CD4-positive, alpha-beta T cell treated with Interleukin-17A for 4 hours (primary cell): ENCODE results near the gene NEDD4L.
"Not testable (repeated sequence)": the region's sequence is repeated elsewhere in the genome, so short reads cannot be mapped to it uniquely, and the experiment has no call there.

ENCODE experiments used
- DNase-seq: peaks from one replicate; pipeline ENCODE4 v3.0.0-alpha.2; 2020; ENCODE audit warnings: mixed read lengths

NEDD4L gene

DNA sequence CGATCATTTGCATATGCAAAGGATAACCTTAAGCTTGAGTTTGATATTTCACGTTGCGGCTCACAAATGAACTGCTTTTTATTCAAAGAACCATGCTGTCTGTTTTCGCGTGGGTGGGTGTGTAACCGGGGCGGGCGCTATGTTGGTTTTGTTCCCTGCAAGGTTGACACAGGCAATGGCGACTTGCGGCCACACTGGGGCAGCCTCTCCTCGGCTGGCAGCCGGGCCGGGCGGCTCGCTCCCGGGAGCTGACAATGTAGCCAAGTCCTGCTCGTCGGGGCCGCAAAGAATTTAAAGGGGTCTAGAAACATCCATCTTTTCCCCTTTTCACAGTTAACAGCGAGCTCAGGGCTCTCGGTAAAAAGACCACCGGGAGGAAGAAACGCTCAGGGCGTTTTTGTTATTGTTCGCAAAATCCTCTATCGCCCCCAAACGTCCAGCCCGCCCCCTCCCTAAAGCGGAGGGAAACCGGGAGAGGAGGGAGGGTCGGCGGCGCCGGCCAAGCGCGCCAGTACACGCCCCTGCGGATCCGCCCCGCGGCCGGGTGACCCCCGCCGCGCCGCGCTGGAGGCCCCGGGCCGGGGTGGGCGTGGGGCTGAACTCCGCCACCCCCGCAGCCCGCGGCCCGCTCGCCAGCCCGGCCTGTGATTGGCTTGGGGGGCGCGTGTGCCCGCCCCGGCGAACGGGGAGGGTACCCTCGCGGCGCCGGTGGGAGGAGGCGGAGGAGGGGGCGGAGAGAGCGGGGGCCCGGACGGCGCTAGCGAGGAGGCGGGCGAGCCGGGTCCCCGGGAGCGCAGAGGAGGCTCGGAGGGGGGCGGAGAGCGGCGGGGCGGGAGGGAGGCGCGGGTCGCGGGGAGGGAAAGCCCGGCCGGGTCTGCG lies at the start of gene NEDD4L:
TSS of gene NEDD4L (plus strand) at position 736 of the 879 bp plus-strand sequence. CDS start 435 bp downstream, outside the sequence.
- DNase-seq = peak; percentile 82

GRCh38 chr18:57995331-57995730 lies 48.7 kb upstream of the NEDD4L start:
- no peak for DNase-seq

DNA sequence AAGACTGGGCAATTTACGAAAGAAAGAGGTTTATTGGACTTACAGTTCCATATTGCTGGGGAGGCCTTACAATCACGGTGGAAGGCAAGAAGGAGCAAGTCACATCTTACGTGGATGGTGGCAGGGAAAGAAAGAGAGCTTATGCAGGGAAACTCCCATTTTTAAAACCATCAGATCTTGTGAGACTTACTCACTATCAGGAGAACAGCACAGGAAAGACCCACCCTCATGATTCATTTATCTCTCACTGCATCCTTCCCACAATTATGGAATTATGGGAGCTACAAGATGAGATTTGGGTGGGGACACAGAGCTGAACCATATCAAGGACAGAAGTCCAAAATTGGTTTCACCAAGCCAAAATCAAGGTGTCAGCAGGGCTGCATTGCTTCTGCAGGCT lies 47.1 kb upstream of the NEDD4L start:
- not testable (repeated sequence) for DNase-seq

GRCh38 chr18:57997820-57998219 lies 46.2 kb upstream of the NEDD4L start:
- DNase-seq = no peak

- DNase-seq = no peak
Measured at GRCh38 chr18:57998461-57998860, 45.6 kb upstream of the NEDD4L start.

- DNase-seq = no peak
Measured at GRCh38 chr18:58004317-58004716, 39.7 kb upstream of the NEDD4L start.

GRCh38 chr18:58005011-58005410 lies 39.0 kb upstream of the NEDD4L start:
- DNase-seq = no peak

GRCh38 chr18:58005885-58006523 lies 38.0 kb upstream of the NEDD4L start:
- DNase-seq = no peak

- no peak for DNase-seq
Measured at GRCh38 chr18:58009166-58009565, 34.9 kb upstream of the NEDD4L start.

GRCh38 chr18:58010265-58010664 lies 33.8 kb upstream of the NEDD4L start:
- DNase-seq = no peak

- no peak for DNase-seq
Measured at GRCh38 chr18:58012356-58012755, 31.7 kb upstream of the NEDD4L start.

- no peak for DNase-seq
Measured at GRCh38 chr18:58013241-58014211, 30.5 kb upstream of the NEDD4L start.

GRCh38 chr18:58015065-58015780 lies 28.8 kb upstream of the NEDD4L start:
- DNase-seq = no peak

DNA sequence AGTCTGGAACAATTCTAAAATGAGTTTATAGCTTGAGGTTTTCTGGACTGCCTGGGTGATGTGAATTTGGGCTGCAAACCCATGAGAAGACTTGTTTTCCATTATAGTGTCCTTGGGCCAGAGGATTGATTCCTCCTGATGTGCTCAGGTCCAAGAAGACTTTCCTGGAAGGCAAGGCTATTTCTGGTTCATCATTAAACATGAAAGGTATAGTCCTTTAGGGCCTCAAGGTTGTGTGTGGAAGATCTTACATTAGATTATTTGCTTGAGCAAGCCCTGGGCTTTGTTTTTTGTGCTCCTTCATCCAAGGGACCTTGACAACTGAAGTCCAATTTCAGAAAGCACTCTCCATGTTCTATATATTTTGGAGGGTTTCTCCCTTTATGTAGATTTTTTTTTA lies 26.8 kb upstream of the NEDD4L start:
- DNase-seq = no peak

- no peak for DNase-seq
Measured at GRCh38 chr18:58020567-58021107, 23.4 kb upstream of the NEDD4L start.

- DNase-seq = no peak
Measured at GRCh38 chr18:58021504-58021903, 22.5 kb upstream of the NEDD4L start.

- DNase-seq = no peak
Measured at GRCh38 chr18:58023108-58023507, 20.9 kb upstream of the NEDD4L start.

- no peak for DNase-seq
Measured at GRCh38 chr18:58024139-58024538, 19.9 kb upstream of the NEDD4L start.

DNA sequence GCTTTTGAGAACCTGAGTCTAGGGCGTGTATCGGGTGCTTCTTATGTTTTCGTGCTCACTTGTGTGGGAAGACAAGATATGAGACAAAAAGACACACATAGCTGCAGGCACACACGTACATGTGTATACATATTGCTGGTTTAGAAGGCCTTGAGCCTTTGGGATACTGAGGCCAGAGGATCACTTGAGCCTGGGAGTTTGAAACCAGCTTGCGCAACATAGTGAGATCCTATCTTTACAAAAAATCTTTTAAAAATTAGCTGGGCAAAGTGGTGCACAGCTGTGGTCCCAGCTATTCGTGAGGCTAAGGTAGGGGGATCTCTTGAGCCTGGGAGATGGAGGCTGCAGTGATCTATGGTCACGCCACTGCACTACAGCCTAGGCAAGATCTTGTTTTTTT lies 18.8 kb upstream of the NEDD4L start:
- no peak for DNase-seq

- DNase-seq = no peak
Measured at GRCh38 chr18:58025733-58026132, 18.3 kb upstream of the NEDD4L start.

GRCh38 chr18:58026395-58026794 lies 17.6 kb upstream of the NEDD4L start:
- no peak for DNase-seq

GRCh38 chr18:58026857-58027256 lies 17.2 kb upstream of the NEDD4L start:
- DNase-seq = no peak
